Central memory CD8-positive, alpha-beta T cell (primary cell): ENCODE measurements around the gene TXNIP.

Experiments used
- ATAC-seq: fragments of 150-1000 bp; cut with Tn5 transposase; replicated peaks from 2 replicates; pipeline ENCODE4 v1.10.0; 2022; ENCODE audit warnings: mild to moderate bottlenecking, moderate FRiP score, moderate number of reproducible peaks; ENCODE audit not compliant: poor library complexity, severe bottlenecking; ENCODE audit errors: extremely low read depth
- DNase-seq, 2 donors: peaks; one replicate each; pipeline ENCODE4 v3.0.0; 2021; ENCODE audit warnings: low spot score in 2 of 2
- H3K27ac Mint-ChIP-seq: one replicate; pipeline ENCODE4 v1.8.0; 2022; ENCODE audit warnings: low read depth, mild to moderate bottlenecking, moderate library complexity, mixed read lengths
- H3K27me3 Mint-ChIP-seq: one replicate; pipeline ENCODE4 v1.8.0; 2022; ENCODE audit warnings: mixed read lengths
- H3K36me3 Mint-ChIP-seq: one replicate; pipeline ENCODE4 v1.8.0; 2022; ENCODE audit warnings: mild to moderate bottlenecking, moderate library complexity, mixed read lengths; ENCODE audit not compliant: insufficient read depth
- H3K4me1 Mint-ChIP-seq: one replicate; pipeline ENCODE4 v1.8.0; 2022; ENCODE audit warnings: mixed read lengths
- H3K4me3 Mint-ChIP-seq: one replicate; pipeline ENCODE4 v1.8.0; 2022; ENCODE audit warnings: mild to moderate bottlenecking, moderate library complexity, mixed read lengths
- H3K9me3 Mint-ChIP-seq: one replicate; pipeline ENCODE4 v1.8.0; 2022; ENCODE audit warnings: mixed read lengths

The TXNIP gene

DNA sequence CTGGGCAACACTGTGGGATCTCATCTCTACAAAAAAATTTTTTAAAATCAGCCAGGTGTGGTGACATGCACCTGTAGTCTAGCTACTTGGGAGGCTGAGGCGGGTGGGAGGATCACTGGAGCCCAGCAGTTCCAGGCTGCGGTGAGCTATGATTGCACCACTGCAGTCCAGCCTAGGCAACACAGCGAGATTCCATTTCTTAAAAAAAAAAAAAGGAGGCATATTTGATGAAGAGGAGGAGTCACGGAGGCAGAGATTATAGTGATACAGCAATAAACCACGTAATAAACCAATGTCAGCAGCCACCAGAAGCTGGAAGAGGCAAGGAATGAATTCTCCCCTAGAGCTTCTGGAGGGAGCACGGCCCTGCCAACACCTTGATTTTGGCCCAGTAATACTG lies 42.5 kb downstream of the TXNIP start:
- no peak for DNase-seq
- Mint-ChIP-seq H3K36me3 (peaks cover 19% of the 10 kb centered on the region), H3K4me3 (peak overlapping the region; percentile 40), H3K4me1 (peaks cover 82% of the 10 kb centered on the region), H3K27me3 (no peaks in the 10 kb centered on the region), H3K9me3 (no peaks in the 10 kb centered on the region), H3K27ac (no peak overlapping the region)
- no peak for ATAC-seq

DNA sequence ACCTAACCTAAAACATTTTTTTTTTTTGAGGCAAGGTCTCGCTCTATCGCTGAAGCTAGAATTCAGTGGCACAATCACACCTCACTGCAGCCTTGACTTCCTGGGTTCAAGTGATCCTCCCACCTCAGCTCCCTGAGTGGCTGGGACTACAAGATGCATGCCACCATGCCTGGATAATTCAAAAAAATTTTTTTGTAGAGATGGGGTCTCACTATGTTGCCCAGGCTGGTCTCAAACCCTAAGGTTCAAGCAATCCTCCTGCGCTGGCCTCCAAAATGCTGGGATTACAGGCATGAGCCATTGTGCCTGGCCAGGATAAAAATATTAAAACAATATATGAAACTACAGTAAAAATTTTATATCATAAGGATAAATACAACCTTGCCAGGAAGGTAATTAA lies 43.5 kb downstream of the TXNIP start:
- H3K4me1 Mint-ChIP-seq = peaks cover 73% of the 10 kb centered on the region
- H3K4me3 Mint-ChIP-seq = no peak overlapping the region
- no peak for DNase-seq
- no peaks in the 10 kb centered on the region for H3K9me3 Mint-ChIP-seq
- H3K36me3 Mint-ChIP-seq = peaks cover 19% of the 10 kb centered on the region
- no peaks in the 10 kb centered on the region for H3K27me3 Mint-ChIP-seq
- ATAC-seq = no peak
- peak overlapping the region; percentile 16 for H3K27ac Mint-ChIP-seq

DNA sequence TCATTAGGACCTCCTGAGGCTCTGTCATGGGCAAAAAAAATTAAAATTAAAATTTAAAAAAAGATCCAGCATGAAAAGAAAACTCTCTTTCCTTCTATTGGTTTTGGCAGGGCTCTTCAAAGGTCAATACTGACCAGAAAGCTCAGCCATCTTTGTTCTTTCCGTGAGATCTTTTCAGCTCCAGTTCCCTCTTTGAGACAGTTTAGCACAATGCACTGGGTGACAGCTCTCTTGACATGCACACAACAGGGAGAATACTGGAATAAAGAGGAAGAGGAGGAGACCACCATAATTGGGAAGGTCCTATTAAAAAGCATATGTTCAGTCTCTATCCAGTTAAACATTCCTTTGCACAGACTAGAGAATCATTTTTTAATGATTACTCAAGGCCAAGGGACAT lies 44.9 kb downstream of the TXNIP start:
- no peak for ATAC-seq
- peaks cover 63% of the 10 kb centered on the region for H3K4me1 Mint-ChIP-seq

GRCh38 chr1:145949219-145949618 lies 47.2 kb downstream of the TXNIP start:
- no peaks in the 10 kb centered on the region for H3K27me3 Mint-ChIP-seq
- ATAC-seq (no peak), DNase-seq (no peak)
- no peaks in the 10 kb centered on the region for H3K9me3 Mint-ChIP-seq
- peak overlapping the region; percentile 2 for H3K27ac Mint-ChIP-seq
- H3K4me1 Mint-ChIP-seq = peaks cover 41% of the 10 kb centered on the region
- no peak overlapping the region for H3K4me3 Mint-ChIP-seq
- peaks cover 31% of the 10 kb centered on the region for H3K36me3 Mint-ChIP-seq

More for the DNA sequence above, 44.9 kb downstream of the TXNIP start:
- no peak for DNase-seq
- H3K27ac Mint-ChIP-seq = peak overlapping the region; percentile 17
- peaks cover 15% of the 10 kb centered on the region for H3K36me3 Mint-ChIP-seq
- no peak overlapping the region for H3K4me3 Mint-ChIP-seq
- H3K27me3 Mint-ChIP-seq = no peaks in the 10 kb centered on the region
- H3K9me3 Mint-ChIP-seq = no peaks in the 10 kb centered on the region

DNA sequence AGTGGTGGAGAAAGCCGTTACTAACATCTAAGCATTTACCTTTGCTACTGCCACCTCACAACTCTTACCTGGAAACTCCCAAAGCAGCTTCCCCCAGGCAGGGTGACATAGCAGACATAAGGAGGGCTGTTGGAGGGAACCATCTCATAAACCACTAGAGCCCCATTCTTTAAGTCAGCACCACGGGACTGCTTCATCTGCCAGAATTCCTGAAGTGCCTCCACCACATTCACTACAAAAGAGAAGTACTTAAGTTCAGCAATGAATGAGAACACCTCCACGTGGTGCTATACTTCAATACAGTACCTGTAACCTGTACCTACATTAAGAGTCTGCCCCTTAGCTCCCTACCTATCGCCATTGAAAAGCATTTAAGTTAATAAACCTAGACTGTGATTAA lies 48.8 kb downstream of the TXNIP start:
- Mint-ChIP-seq H3K27me3 (no peaks in the 10 kb centered on the region), H3K9me3 (no peaks in the 10 kb centered on the region), H3K27ac (peak overlapping the region; percentile 46), H3K4me1 (peaks cover 31% of the 10 kb centered on the region), H3K36me3 (peaks cover 40% of the 10 kb centered on the region), H3K4me3 (no peak overlapping the region)
- DNase-seq (no peak), ATAC-seq (no peak)

DNA sequence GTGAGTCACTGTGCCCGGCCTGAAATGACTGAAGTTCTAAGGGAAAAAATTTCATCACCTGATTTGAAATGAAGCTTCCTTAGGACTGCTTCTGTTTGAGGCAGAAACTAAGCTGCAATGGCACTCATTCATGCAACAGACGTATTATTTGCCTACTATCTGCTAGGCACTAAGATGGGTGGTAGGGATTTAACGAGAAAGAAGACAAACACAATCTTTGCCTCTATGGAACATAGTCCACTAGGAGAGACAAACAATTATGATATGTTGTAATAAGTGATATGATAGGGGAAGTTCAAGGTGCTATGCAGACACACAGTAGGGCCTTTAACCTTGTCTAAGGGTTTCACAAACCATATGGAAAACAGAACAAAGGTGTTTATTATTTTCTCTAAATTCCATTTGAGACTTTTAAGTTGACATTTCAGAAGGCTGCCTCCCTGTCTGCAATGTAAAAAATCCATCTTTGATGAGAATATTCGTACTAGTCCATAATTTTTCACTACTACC lies 49.8 kb downstream of the TXNIP start:
- Mint-ChIP-seq H3K36me3 (peaks cover 47% of the 10 kb centered on the region), H3K4me1 (peaks cover 22% of the 10 kb centered on the region), H3K27ac (no peak overlapping the region), H3K27me3 (no peaks in the 10 kb centered on the region), H3K4me3 (no peak overlapping the region), H3K9me3 (no peaks in the 10 kb centered on the region)
- DNase-seq (no peak), ATAC-seq (no peak)

DNA sequence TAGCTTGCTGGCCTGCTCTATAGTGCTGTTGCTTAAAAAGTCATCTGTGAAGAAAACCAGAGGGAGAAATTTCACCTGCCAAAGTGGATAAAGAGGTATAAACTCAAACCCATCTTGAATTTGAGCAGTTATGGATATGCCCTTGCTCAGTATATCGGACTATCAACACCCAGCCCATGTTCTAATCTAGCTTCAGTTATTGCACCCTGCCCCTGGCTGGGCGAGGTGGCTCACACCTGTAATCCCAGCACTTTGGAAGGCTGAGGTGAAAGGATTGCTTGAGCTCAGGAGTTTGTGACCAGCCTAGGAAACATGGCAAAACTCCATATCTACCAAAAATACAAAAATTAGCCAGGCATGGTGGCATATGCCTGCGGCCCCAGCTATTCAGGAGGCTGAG lies 51.8 kb downstream of the TXNIP start:
- no peaks in the 10 kb centered on the region for H3K27me3 Mint-ChIP-seq

DNA sequence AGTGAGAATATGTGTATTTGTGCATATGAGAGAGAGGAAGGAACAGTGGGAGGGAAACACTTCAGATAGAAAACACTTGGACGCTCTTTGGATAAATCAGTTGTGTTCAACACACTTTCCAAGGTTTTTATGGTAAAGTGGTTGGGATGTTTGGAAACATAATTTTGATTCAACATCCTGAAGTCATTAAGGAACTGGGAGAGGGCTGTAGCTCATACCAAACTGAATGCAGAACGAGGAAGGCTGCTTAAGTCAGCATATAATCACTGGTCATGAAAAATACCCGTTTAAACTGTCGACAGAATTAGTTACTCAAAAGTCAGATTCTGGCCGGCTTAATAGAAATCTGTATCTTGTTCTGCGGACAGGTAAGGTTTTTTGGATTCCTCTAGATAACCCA lies 53.5 kb downstream of the TXNIP start:
- Mint-ChIP-seq H3K9me3 (no peaks in the 10 kb centered on the region), H3K27ac (peak overlapping the region; percentile 53), H3K4me3 (no peak overlapping the region), H3K27me3 (no peaks in the 10 kb centered on the region), H3K4me1 (no peaks in the 10 kb centered on the region), H3K36me3 (peaks cover 65% of the 10 kb centered on the region)
- DNase-seq (no peak), ATAC-seq (no peak)

More for the DNA sequence above, 51.8 kb downstream of the TXNIP start:
- H3K9me3 Mint-ChIP-seq = no peaks in the 10 kb centered on the region
- H3K4me1 Mint-ChIP-seq = peaks cover 6% of the 10 kb centered on the region
- DNase-seq (no peak), ATAC-seq (no peak)
- no peak overlapping the region for H3K4me3 Mint-ChIP-seq
- H3K27ac Mint-ChIP-seq = peak overlapping the region; percentile 59
- peaks cover 56% of the 10 kb centered on the region for H3K36me3 Mint-ChIP-seq
